WTC11 (cell line): Measurements from ENCODE around the gene KANK4. TPM values are rescaled to one million over a fixed set of nuclear protein-coding genes. Genes with fewer than 3 reads are reported as not detected.
A peak's percentile ranks its signal among the peaks of the same experiment; 100 is the strongest.

ENCODE experiments used
- ATAC-seq: fragments of 200-7000 bp; cut with Tn5 transposase; 2 replicates; pipeline ENCODE4 v1.10.0; 2021; ENCODE audit warnings: mild to moderate bottlenecking, moderate library complexity
- CTCF ChIA-PET: fragments of 300-600 bp; sonication (Branson Sonifier 250); formaldehyde crosslinking; loops from one replicate; lab custom pipeline; 2021; ENCODE audit warnings: antibody characterized with exemption; lab: Charles Lee
- POLR2A ChIA-PET: fragments of 350-600 bp; sonication (Branson Sonifier 250); formaldehyde crosslinking; loops from one replicate; lab custom pipeline; 2021; ENCODE audit warnings: antibody characterized with exemption; lab: Charles Lee
- DNase-seq: peaks from one replicate; pipeline ENCODE4 v3.0.0; 2021; ENCODE audit warnings: low spot score
- H3K27ac Mint-ChIP-seq: 2 replicates; pipeline ENCODE4 v1.8.0; 2021; ENCODE audit warnings: mixed read lengths
- H3K27me3 Mint-ChIP-seq: 2 replicates; pipeline ENCODE4 v1.8.0; 2021; ENCODE audit warnings: low read depth, mild to moderate bottlenecking, moderate library complexity, mixed read lengths
- H3K36me3 Mint-ChIP-seq: 2 replicates; pipeline ENCODE4 v1.8.0; 2021; ENCODE audit warnings: mixed read lengths
- H3K4me1 Mint-ChIP-seq: 2 replicates; pipeline ENCODE4 v1.8.0; 2022; ENCODE audit warnings: mixed read lengths
- H3K4me3 Mint-ChIP-seq: 2 replicates; pipeline ENCODE4 v1.8.0; 2021; ENCODE audit warnings: mild to moderate bottlenecking, moderate library complexity, mixed read lengths
- H3K9me3 Mint-ChIP-seq: 2 replicates; pipeline ENCODE4 v1.8.0; 2021; ENCODE audit warnings: mixed read lengths
- AFF4 ChIP-seq: sonication (generic); formaldehyde crosslinking; IDR thresholded peaks from 2 replicates; pipeline ENCODE4 v1.8.1; 2023; ENCODE audit warnings: mild to moderate bottlenecking, missing genetic modification reagents, borderline replicate concordance
- ATF1 ChIP-seq: sonication (generic); formaldehyde crosslinking; IDR thresholded peaks from 2 replicates; pipeline ENCODE4 v1.8.1; 2023; ENCODE audit warnings: mild to moderate bottlenecking, moderate library complexity, missing genetic modification reagents
- GRHL2 ChIP-seq: fragments of 250-450 bp; sonication (Bioruptor Pico); IDR thresholded peaks from 2 replicates; pipeline ENCODE4 v1.8.0; 2022; ENCODE audit warnings: mild to moderate bottlenecking, moderate library complexity; ENCODE audit not compliant: insufficient replicate concordance, severe bottlenecking
- GTF2I ChIP-seq: fragments of 250-450 bp; sonication (Bioruptor Pico); conservative IDR thresholded peaks from 2 replicates; pipeline ENCODE4 v1.4.0; 2021; ENCODE audit warnings: mild to moderate bottlenecking
- HMGXB4 ChIP-seq: sonication (generic); formaldehyde crosslinking; IDR thresholded peaks from 2 replicates; pipeline ENCODE4 v1.8.1; 2023; ENCODE audit warnings: mild to moderate bottlenecking, moderate library complexity, missing genetic modification reagents
- KAT7 ChIP-seq: sonication (generic); formaldehyde crosslinking; IDR thresholded peaks from 2 replicates; pipeline ENCODE4 v1.8.1; 2023; ENCODE audit warnings: missing genetic modification reagents, mild to moderate bottlenecking, borderline replicate concordance
- NFATC4 ChIP-seq: fragments of 250-450 bp; sonication (Bioruptor Pico); IDR thresholded peaks from 2 replicates; pipeline ENCODE4 v1.9.0; 2021; ENCODE audit warnings: mild to moderate bottlenecking
- NFE2L1 ChIP-seq: sonication (generic); formaldehyde crosslinking; IDR thresholded peaks from 2 replicates; pipeline ENCODE4 v1.8.1; 2023; ENCODE audit warnings: missing genetic modification reagents
- NR1H2 ChIP-seq: sonication (generic); formaldehyde crosslinking; IDR thresholded peaks from 2 replicates; pipeline ENCODE4 v1.9.0; 2021; ENCODE audit warnings: mild to moderate bottlenecking, moderate library complexity, missing genetic modification reagents
- OVOL2 ChIP-seq: fragments of 250-450 bp; sonication (Bioruptor Pico); IDR thresholded peaks from 2 replicates; pipeline ENCODE4 v1.9.0; 2021; ENCODE audit warnings: mild to moderate bottlenecking, borderline replicate concordance
- SMAD3 ChIP-seq: sonication (generic); formaldehyde crosslinking; IDR thresholded peaks from 2 replicates; pipeline ENCODE4 v1.8.0; 2022; ENCODE audit warnings: missing genetic modification reagents, mild to moderate bottlenecking, borderline replicate concordance
- TCF7 ChIP-seq: sonication (generic); formaldehyde crosslinking; IDR thresholded peaks from 2 replicates; pipeline ENCODE4 v1.8.0; 2022; ENCODE audit warnings: mild to moderate bottlenecking, low read depth, missing genetic modification reagents, moderate library complexity
- TEAD1 ChIP-seq: sonication (generic); formaldehyde crosslinking; IDR thresholded peaks from 2 replicates; pipeline ENCODE4 v1.8.0; 2022; ENCODE audit warnings: mild to moderate bottlenecking, missing genetic modification reagents
- ZNF232 ChIP-seq: sonication (generic); formaldehyde crosslinking; IDR thresholded peaks from 2 replicates; pipeline ENCODE4 v1.8.0; 2022; ENCODE audit warnings: mild to moderate bottlenecking, missing genetic modification reagents
- ZNF423 ChIP-seq: fragments of 250-450 bp; sonication (Bioruptor Pico); IDR thresholded peaks from 2 replicates; pipeline ENCODE4 v2.1.2; 2022; ENCODE audit warnings: mild to moderate bottlenecking, moderate library complexity
- ZNF532 ChIP-seq: fragments of 250-450 bp; sonication (Bioruptor Pico); IDR thresholded peaks from 2 replicates; pipeline ENCODE4 v1.9.0; 2021; ENCODE audit warnings: mild to moderate bottlenecking, borderline replicate concordance
- total RNA-seq: library from RNA; stranded (reverse); gene quantifications from 3 replicates; pipeline ENCODE4 v1.2.3, GENCODE V29; 2021
- TF ChIP-seq, protein P1 (sequence below): fragments of 250-450 bp; sonication (Bioruptor Pico); IDR thresholded peaks from 2 replicates; pipeline ENCODE4 v1.9.0; 2021; ENCODE audit warnings: moderate library complexity, mild to moderate bottlenecking, inconsistent platforms, borderline replicate concordance

KANK4 gene
- total RNA-seq, 1 experiment from 2014 or later, result 0.35 TPM

DNA sequence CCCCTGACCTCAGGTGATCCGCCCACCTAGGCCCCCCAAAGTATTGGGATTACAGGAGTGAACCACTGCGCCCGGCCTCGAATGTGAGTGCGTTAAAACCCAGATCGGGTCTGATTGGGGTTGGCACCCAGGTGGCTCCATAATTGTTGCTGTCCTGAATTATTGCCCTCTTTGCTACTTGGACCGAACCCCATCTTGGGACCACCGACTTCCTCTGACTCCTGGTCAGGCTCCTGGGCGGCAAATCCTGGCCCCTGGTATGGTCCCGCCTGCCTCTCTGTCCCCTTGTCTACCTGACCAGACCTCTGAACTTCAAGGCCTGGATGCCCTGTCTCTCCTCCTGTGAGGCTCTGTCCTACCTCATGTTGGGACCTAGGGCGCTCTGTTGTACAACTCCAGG lies 91.7 kb downstream of the KANK4 start:
- H3K27me3 Mint-ChIP-seq, result no peaks in the 10 kb centered on the region
- peaks cover 46% of the 10 kb centered on the region for H3K36me3 Mint-ChIP-seq
- ATAC-seq (no peak), DNase-seq (no peak)
- no peak overlapping the region for H3K4me3 Mint-ChIP-seq
- ChIA-PET CTCF (interaction anchor here (3.1 kb wide), 1 partner anchor 52 kb away, joined by 21 read pairs; no protein-coding TSS in a partner anchor), POLR2A (no interaction called here)
- H3K27ac Mint-ChIP-seq, result peak overlapping the region; percentile 92
- peaks cover 42% of the 10 kb centered on the region for H3K4me1 Mint-ChIP-seq
- H3K9me3 Mint-ChIP-seq, result no peaks in the 10 kb centered on the region
- TF ChIP-seq, protein P1, sequence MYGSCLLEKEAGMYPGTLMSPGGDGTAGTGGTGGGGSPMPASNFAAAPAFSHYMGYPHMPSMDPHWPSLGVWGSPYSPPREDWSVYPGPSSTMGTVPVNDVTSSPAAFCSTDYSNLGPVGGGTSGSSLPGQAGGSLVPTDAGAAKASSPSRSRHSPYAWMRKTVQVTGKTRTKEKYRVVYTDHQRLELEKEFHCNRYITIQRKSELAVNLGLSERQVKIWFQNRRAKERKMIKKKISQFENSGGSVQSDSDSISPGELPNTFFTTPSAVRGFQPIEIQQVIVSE (CRISPR knock-in tag), result no peak
- TF ChIP-seq ATF1 (CRISPR knock-in tag), result no peak
- TF ChIP-seq KAT7 (CRISPR knock-in tag), result no peak
- no peak for TF ChIP-seq NR1H2 (CRISPR knock-in tag)
- no peak for TF ChIP-seq ZNF532
- no peak for TF ChIP-seq NFE2L1 (CRISPR knock-in tag)
- no peak for TF ChIP-seq OVOL2
- TF ChIP-seq TCF7 (CRISPR knock-in tag), result no peak
- TF ChIP-seq NFATC4 (CRISPR knock-in tag), result no peak
- TF ChIP-seq AFF4 (CRISPR knock-in tag), result no peak
- no peak for TF ChIP-seq GTF2I
- TF ChIP-seq HMGXB4 (CRISPR knock-in tag), result no peak
- TF ChIP-seq ZNF423 (CRISPR knock-in tag), result no peak
- no peak for TF ChIP-seq SMAD3 (CRISPR knock-in tag)
- no peak for TF ChIP-seq TEAD1
- TF ChIP-seq GRHL2, result no peak
- no peak for TF ChIP-seq ZNF232
